CD14-positive monocyte (primary cell): ENCODE data around the gene TRMT2A. TPM values are rescaled to one million over a fixed set of nuclear protein-coding genes. Genes with fewer than 3 reads are reported as not detected.

Experiments
- DNase-seq, 3 donors: peaks; one replicate each; pipeline ENCODE4 v3.0.0-alpha.2; 2011 to 2022
- H2AFZ ChIP-seq: 2 replicates; pipeline ENCODE4 v1.6.0; 2012; ENCODE audit warnings: mild to moderate bottlenecking, low read depth, low read length, inconsistent platforms; ENCODE audit not compliant: insufficient read depth, poor library complexity, severe bottlenecking
- H3K27ac ChIP-seq, 2 donors: 1 replicate in 1 of 2; 2 replicates in 1 of 2; pipeline ENCODE4 v1.5.1; 2012 to 2013; ENCODE audit warnings: low read length in 2 of 2, control low read depth in 1 of 2, inconsistent platforms in 1 of 2, low read depth in 1 of 2, mild to moderate bottlenecking in 1 of 2
- H3K27me3 ChIP-seq, 2 donors: one replicate each; pipeline versions ENCODE4 v1.6.0 to v1.6.1; 2011 to 2013; ENCODE audit warnings: low read length in 2 of 2; ENCODE audit not compliant: control insufficient read depth in 2 of 2, insufficient read depth in 2 of 2
- H3K36me3 ChIP-seq, 2 donors: replicated peaks in 1 of 2; 1 replicate in 1 of 2; 2 replicates in 1 of 2; pipeline versions ENCODE4 v1.5.1 to v1.6.1; 2012 to 2013; ENCODE audit warnings: low read length in 2 of 2, control low read depth in 1 of 2, inconsistent platforms in 1 of 2, mild to moderate bottlenecking in 1 of 2; ENCODE audit not compliant: insufficient read depth in 2 of 2, control insufficient read depth in 1 of 2
- H3K4me1 ChIP-seq, 2 donors: 1 replicate in 1 of 2; 2 replicates in 1 of 2; pipeline versions ENCODE4 v1.5.1 to v1.6.1; 2012 to 2013; ENCODE audit warnings: low read length in 2 of 2, control low read depth in 1 of 2, inconsistent platforms in 1 of 2, mild to moderate bottlenecking in 1 of 2, moderate library complexity in 1 of 2; ENCODE audit not compliant: insufficient read depth in 2 of 2, control insufficient read depth in 1 of 2
- H3K4me2 ChIP-seq: replicated peaks from 2 replicates; pipeline ENCODE3; 2012; ENCODE audit warnings: low read length, moderate library complexity, mild to moderate bottlenecking; ENCODE audit not compliant: poor library complexity, severe bottlenecking; ENCODE audit errors: extremely low read depth
- H3K4me3 ChIP-seq, 3 experiments: fragments of 200-600 bp in 1 of 3; sonication (generic) in 1 of 3; replicated peaks in 1 of 3; 1 replicate in 2 of 3; 2 replicates in 1 of 3; pipeline ENCODE4 v1.5.1; 2011 to 2013; ENCODE audit warnings: low read length in 3 of 3, mild to moderate bottlenecking in 3 of 3, control low read depth in 2 of 3, low read depth in 2 of 3, inconsistent platforms in 1 of 3, moderate library complexity in 1 of 3
- H3K79me2 ChIP-seq: 2 replicates; pipeline ENCODE4 v1.6.0; 2012; ENCODE audit warnings: mild to moderate bottlenecking, control low read depth, inconsistent platforms, low read length, moderate library complexity; ENCODE audit not compliant: insufficient read depth
- H3K9ac ChIP-seq: 2 replicates; pipeline ENCODE4 v1.6.0; 2017; ENCODE audit warnings: low read length, mild to moderate bottlenecking; ENCODE audit not compliant: insufficient read depth, poor library complexity, severe bottlenecking
- H3K9me3 ChIP-seq, 2 donors: replicated peaks in 1 of 2; 1 replicate in 1 of 2; 2 replicates in 1 of 2; pipeline versions ENCODE4 v1.5.1 to v1.6.1; 2012 to 2013; ENCODE audit warnings: low read length in 2 of 2, control low read depth in 1 of 2; ENCODE audit not compliant: control insufficient read depth in 1 of 2, insufficient read depth in 1 of 2
- H4K20me1 ChIP-seq: 2 replicates; pipeline ENCODE4 v1.6.0; 2012; ENCODE audit warnings: mild to moderate bottlenecking, low read length, control low read depth, moderate library complexity; ENCODE audit not compliant: insufficient read depth
- H3K27ac Mint-ChIP-seq, 7 donors: one replicate each; pipeline ENCODE4 v1.8.0; 2020; ENCODE audit warnings: mild to moderate bottlenecking in 7 of 7, mixed read lengths in 7 of 7, moderate library complexity in 6 of 7, inconsistent platforms in 2 of 7
- H3K27me3 Mint-ChIP-seq, 3 donors: one replicate each; pipeline ENCODE4 v1.8.0; 2021 to 2022; ENCODE audit warnings: low read depth in 3 of 3, mild to moderate bottlenecking in 3 of 3, mixed read lengths in 3 of 3, moderate library complexity in 3 of 3, inconsistent platforms in 1 of 3
- H3K36me3 Mint-ChIP-seq, 2 donors: one replicate each; pipeline ENCODE4 v1.8.0; 2020; ENCODE audit warnings: mixed read lengths in 2 of 2, inconsistent platforms in 1 of 2, mild to moderate bottlenecking in 1 of 2
- H3K4me1 Mint-ChIP-seq: one replicate; pipeline ENCODE4 v1.8.0; 2020; ENCODE audit warnings: mild to moderate bottlenecking, mixed read lengths
- H3K4me3 Mint-ChIP-seq, 2 donors: one replicate each; pipeline ENCODE4 v1.8.0; 2020; ENCODE audit warnings: mild to moderate bottlenecking in 2 of 2, mixed read lengths in 2 of 2, moderate library complexity in 1 of 2
- H3K9me3 Mint-ChIP-seq, 7 donors: one replicate each; pipeline ENCODE4 v1.8.0; 2020 to 2022; ENCODE audit warnings: mixed read lengths in 7 of 7, mild to moderate bottlenecking in 6 of 7, moderate library complexity in 6 of 7, inconsistent platforms in 2 of 7
- WGBS: methylation state at CpG from one replicate; pipeline ENCODE4 v1.1.5; 2013; ENCODE audit warnings: missing lambda C conversion rate; ENCODE audit not compliant: insufficient coverage; 5-methylcytosine and 5-hydroxymethylcytosine counted together
- intact Hi-C, 2 donors: fragments of 100-400 bp; cut with micrococcal nuclease; formaldehyde crosslinking; loops; one replicate each; pipeline versions ENCODE4 v1.15.0 to v1.15.1; 2023
- polyA plus RNA-seq, 3 donors: library from polyadenylated mRNA; depleted of rRNA in 1 of 3; unstranded in 2 of 3; stranded (reverse) in 1 of 3; fragments of 300-500 nt in 2 of 3; fragments of >200 nt in 1 of 3; fragmentation: Illumina TruSeq in 2 of 3; gene quantifications; 1 replicate in 2 of 3; 2 replicates in 1 of 3; pipeline ENCODE4 v1.2.3, GENCODE V29; 2012 to 2021
- TF ChIP-seq, protein P1 (sequence below): fragments of 200-600 bp; IDR thresholded peaks from one replicate; pipeline ENCODE4 v1.8.0; 2022; ENCODE audit warnings: antibody characterized with exemption, mild to moderate bottlenecking

TRMT2A gene
- polyA plus RNA-seq, 3 donors = 20.1 to 121 (median 23.5) TPM

DNA sequence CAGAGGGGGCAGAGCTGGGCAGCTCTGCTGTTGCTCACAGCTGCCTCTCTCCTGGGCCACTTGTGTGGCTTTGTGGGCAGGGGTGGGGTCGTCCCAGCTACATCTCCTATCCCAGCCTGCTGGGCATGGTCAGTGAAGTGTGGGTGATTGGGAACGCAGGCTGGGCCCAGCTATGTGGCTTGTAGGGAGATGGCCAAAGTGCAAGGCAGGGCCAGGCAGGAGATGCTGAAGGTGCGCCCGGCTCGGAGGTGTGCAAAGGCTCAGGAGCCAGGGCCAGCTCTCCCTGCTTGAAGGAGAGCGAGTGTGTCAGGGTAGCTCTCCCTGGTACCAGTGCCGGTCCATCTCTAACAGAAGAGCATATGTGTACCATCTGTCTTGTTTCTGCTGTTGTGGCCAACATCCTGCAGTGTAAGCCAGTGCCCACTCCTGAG is 9.5 kb downstream of the TRMT2A start:
- H3K9me3 ChIP-seq = no peaks in the 10 kb centered on the region
- peaks cover 75 to 95% of the 10 kb centered on the region in 2 donors for H3K36me3 ChIP-seq
- 97% methylated on average over 6 of the region's 7 CpGs for WGBS
- no peak overlapping the region for H3K4me3 ChIP-seq
- peaks cover 7% of the 10 kb centered on the region for H3K79me2 ChIP-seq
- Mint-ChIP-seq H3K27ac (peak overlapping the region in 5 of 7 donors; percentile 28 to 64 (median 35)), H3K4me1 (no peaks in the 10 kb centered on the region), H3K9me3 (no peaks in the 10 kb centered on the region), H3K36me3 (peaks cover 57 to 87% of the 10 kb centered on the region in 2 donors), H3K27me3 (peaks cover 0 to 2% (median 0%) of the 10 kb centered on the region in 3 donors), H3K4me3 (no peak overlapping the region)
- H3K4me1 ChIP-seq = no peaks in the 10 kb centered on the region
- no peak overlapping the region for H3K27ac ChIP-seq
- H3K4me2 ChIP-seq = no peak overlapping the region
- DNase-seq = no peak
- H3K27me3 ChIP-seq = no peaks in the 10 kb centered on the region
- H3K9ac ChIP-seq = no peak overlapping the region
- intact Hi-C loops = no loop called here
- TF ChIP-seq, protein P1, sequence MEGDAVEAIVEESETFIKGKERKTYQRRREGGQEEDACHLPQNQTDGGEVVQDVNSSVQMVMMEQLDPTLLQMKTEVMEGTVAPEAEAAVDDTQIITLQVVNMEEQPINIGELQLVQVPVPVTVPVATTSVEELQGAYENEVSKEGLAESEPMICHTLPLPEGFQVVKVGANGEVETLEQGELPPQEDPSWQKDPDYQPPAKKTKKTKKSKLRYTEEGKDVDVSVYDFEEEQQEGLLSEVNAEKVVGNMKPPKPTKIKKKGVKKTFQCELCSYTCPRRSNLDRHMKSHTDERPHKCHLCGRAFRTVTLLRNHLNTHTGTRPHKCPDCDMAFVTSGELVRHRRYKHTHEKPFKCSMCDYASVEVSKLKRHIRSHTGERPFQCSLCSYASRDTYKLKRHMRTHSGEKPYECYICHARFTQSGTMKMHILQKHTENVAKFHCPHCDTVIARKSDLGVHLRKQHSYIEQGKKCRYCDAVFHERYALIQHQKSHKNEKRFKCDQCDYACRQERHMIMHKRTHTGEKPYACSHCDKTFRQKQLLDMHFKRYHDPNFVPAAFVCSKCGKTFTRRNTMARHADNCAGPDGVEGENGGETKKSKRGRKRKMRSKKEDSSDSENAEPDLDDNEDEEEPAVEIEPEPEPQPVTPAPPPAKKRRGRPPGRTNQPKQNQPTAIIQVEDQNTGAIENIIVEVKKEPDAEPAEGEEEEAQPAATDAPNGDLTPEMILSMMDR = no peak
- H4K20me1 ChIP-seq = peaks cover 14% of the 10 kb centered on the region
- H2AFZ ChIP-seq = no peak overlapping the region

DNA sequence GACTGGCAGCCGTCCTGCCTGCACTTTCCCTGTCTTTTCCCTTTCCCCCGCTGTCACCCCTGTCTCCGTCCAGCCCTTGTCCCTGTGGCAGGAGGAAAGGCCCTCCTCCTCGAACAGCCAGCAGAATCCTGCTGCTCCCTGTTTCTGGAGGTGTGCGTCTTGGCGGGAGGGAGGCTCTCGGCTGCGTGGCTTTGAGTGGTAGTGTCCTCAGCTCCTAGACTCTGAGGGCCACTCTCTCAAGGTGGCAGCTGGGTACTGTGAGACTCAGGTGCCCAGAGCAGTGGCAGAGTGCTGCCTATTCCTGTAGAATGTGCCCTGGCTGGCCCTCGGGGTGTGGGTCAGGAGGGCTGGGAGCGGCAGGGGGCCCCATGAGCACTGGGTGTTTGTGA is 10.2 kb downstream of the TRMT2A start:
- Mint-ChIP-seq H3K9me3 (no peaks in the 10 kb centered on the region), H3K4me1 (peaks cover 5% of the 10 kb centered on the region), H3K27ac (peak overlapping the region in 2 of 7 donors; percentile 4 to 46), H3K36me3 (peaks cover 63 to 90% of the 10 kb centered on the region in 2 donors), H3K4me3 (no peak overlapping the region), H3K27me3 (peaks cover 0 to 2% (median 0%) of the 10 kb centered on the region in 3 donors)
- peaks cover 9% of the 10 kb centered on the region for H3K79me2 ChIP-seq
- peaks cover 0 to 6% of the 10 kb centered on the region in 2 donors for H3K4me1 ChIP-seq
- H3K27ac ChIP-seq = no peak overlapping the region
- intact Hi-C loops = no loop called here
- H4K20me1 ChIP-seq = peaks cover 7% of the 10 kb centered on the region
- H3K9me3 ChIP-seq = no peaks in the 10 kb centered on the region
- H3K27me3 ChIP-seq = no peaks in the 10 kb centered on the region
- H3K36me3 ChIP-seq = peaks cover 73 to 94% of the 10 kb centered on the region in 2 donors
- 94% methylated on average over 10 of the region's 10 CpGs for WGBS
- no peak overlapping the region for H3K4me3 ChIP-seq
- DNase-seq = no peak
- TF ChIP-seq, protein P1 = no peak
- H2AFZ ChIP-seq = no peak overlapping the region
- H3K4me2 ChIP-seq = no peak overlapping the region
- H3K9ac ChIP-seq = no peak overlapping the region
